Testis (tissue), 3 donors: ENCODE data around the gene RSF1. TPM values are rescaled to one million over a fixed set of nuclear protein-coding genes. Genes with fewer than 3 reads are reported as not detected.

Experiments
- DNase-seq: peaks from one replicate; pipeline ENCODE4 v3.0.0-alpha.2; 2019
- H3K27ac ChIP-seq, 2 donors: fragments of 200-600 bp; sonication (generic); one replicate each; pipeline ENCODE4 v1.5.1; 2019
- H3K27me3 ChIP-seq: fragments of 200-600 bp; sonication (generic); one replicate; pipeline ENCODE4 v1.5.1; 2019
- H3K36me3 ChIP-seq: fragments of 200-600 bp; sonication (generic); one replicate; pipeline ENCODE4 v1.5.1; 2017; ENCODE audit warnings: low read depth; ENCODE audit errors: missing control alignments
- H3K4me1 ChIP-seq: fragments of 200-600 bp; sonication (generic); one replicate; pipeline ENCODE4 v1.5.1; 2019
- H3K4me3 ChIP-seq, 2 donors: fragments of 200-600 bp; sonication (generic); one replicate each; pipeline ENCODE4 v1.5.1; 2017 to 2019
- H3K9me3 ChIP-seq: fragments of 200-600 bp; sonication (generic); one replicate; pipeline ENCODE4 v1.5.1; 2017
- POLR2A ChIP-seq: fragments of 450-650 bp; IDR thresholded peaks from one replicate; pipeline ENCODE4 v1.6.1; 2017; ENCODE audit warnings: antibody characterized with exemption, mild to moderate bottlenecking, moderate library complexity
- WGBS, 2 donors: methylation state at CpG; one replicate each; pipeline ENCODE4 v1.1.5; 2018; 5-methylcytosine and 5-hydroxymethylcytosine counted together
- intact Hi-C: fragments of 100-400 bp; cut with DNase I; formaldehyde crosslinking; loops from one replicate; pipeline ENCODE4 v1.15.1; 2023; ENCODE audit warnings: low total_unique reads
- polyA plus RNA-seq: library from polyadenylated mRNA; stranded (reverse); fragments of 350-450 nt; fragmentation: Illumina TruSeq; extraction: RNeasy Lipid Tissue Mini Kit (QIAGEN cat#74804); gene quantifications from one replicate; pipeline ENCODE4 v1.2.3, GENCODE V29; 2014; ENCODE audit warnings: low read depth, low replicate concordance; ENCODE audit not compliant: insufficient read depth
- total RNA-seq, 2 donors: library from RNA; depleted of rRNA; stranded (reverse); fragments of >200 nt; gene quantifications; one replicate each; pipeline ENCODE4 v1.2.3, GENCODE V29; 2016
- TF ChIP-seq, protein P1 (sequence below), 3 experiments: fragments of 450-650 bp in 2 of 3; fragments of 200-600 bp in 1 of 3; sonication (generic) in 1 of 3; IDR thresholded peaks; one replicate each; pipeline ENCODE4 v1.5.1; 2016 to 2019; ENCODE audit warnings: antibody characterized with exemption in 3 of 3, mild to moderate bottlenecking in 2 of 3, moderate library complexity in 1 of 3

RSF1 gene
- total and polyA plus RNA-seq, 3 donors from 2014 or later, result 17.7 to 168 (median 94.6) TPM

GRCh38 chr11:77800449-77800848, 20.1 kb downstream of the RSF1 start:
- DNase-seq, result no peak
- Histone ChIP-seq H3K4me3 (no peak overlapping the region), H3K27ac (no peak overlapping the region), H3K27me3 (no peaks in the 10 kb centered on the region), H3K9me3 (no peaks in the 10 kb centered on the region), H3K36me3 (no peaks in the 10 kb centered on the region), H3K4me1 (no peaks in the 10 kb centered on the region)
- intact Hi-C loops, result no loop called here
- TF ChIP-seq, protein P1, sequence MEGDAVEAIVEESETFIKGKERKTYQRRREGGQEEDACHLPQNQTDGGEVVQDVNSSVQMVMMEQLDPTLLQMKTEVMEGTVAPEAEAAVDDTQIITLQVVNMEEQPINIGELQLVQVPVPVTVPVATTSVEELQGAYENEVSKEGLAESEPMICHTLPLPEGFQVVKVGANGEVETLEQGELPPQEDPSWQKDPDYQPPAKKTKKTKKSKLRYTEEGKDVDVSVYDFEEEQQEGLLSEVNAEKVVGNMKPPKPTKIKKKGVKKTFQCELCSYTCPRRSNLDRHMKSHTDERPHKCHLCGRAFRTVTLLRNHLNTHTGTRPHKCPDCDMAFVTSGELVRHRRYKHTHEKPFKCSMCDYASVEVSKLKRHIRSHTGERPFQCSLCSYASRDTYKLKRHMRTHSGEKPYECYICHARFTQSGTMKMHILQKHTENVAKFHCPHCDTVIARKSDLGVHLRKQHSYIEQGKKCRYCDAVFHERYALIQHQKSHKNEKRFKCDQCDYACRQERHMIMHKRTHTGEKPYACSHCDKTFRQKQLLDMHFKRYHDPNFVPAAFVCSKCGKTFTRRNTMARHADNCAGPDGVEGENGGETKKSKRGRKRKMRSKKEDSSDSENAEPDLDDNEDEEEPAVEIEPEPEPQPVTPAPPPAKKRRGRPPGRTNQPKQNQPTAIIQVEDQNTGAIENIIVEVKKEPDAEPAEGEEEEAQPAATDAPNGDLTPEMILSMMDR (IDR thresholded peaks at IDR 0.05), result no peak

GRCh38 chr11:77799338-77799737, 21.2 kb downstream of the RSF1 start:
- H3K9me3 ChIP-seq, result no peaks in the 10 kb centered on the region
- intact Hi-C loops, result no loop called here
- H3K4me3 ChIP-seq, result no peak overlapping the region
- no peaks in the 10 kb centered on the region for H3K4me1 ChIP-seq
- H3K27ac ChIP-seq, result no peak overlapping the region
- WGBS, 2 donors, result 71 to 85% methylated on average over 3 of the region's 3 CpGs
- no peaks in the 10 kb centered on the region for H3K36me3 ChIP-seq
- DNase-seq, result no peak
- no peak for TF ChIP-seq POLR2A
- TF ChIP-seq, protein P1 (IDR thresholded peaks at IDR 0.05), result no peak
- no peaks in the 10 kb centered on the region for H3K27me3 ChIP-seq

DNA sequence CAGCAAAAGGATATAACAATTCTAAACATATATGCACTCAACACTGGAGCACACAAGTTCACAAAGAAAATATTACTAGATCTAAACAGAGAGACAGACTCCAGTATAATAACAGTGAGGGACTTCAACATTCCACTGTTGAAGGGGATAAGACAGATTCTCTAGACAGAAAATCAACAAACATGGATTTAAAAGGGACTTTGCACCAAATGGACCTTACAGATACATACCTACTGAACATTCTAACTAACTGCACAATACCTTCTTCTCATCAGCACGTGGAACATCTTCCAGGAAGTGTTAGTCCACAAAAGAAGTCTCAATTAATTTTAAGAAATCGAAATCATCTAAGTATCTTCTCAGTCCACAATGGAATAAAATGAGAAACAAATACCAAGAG, 26.6 kb downstream of the RSF1 start:
- H3K27ac ChIP-seq, result no peak overlapping the region
- TF ChIP-seq POLR2A, result no peak
- TF ChIP-seq, protein P1 (IDR thresholded peaks at IDR 0.05), result no peak
- 91 to 98% methylated on average over 2 of the region's 2 CpGs for WGBS, 2 donors
- H3K4me3 ChIP-seq, result no peak overlapping the region
- intact Hi-C loops, result no loop called here
- no peaks in the 10 kb centered on the region for H3K27me3 ChIP-seq
- no peaks in the 10 kb centered on the region for H3K9me3 ChIP-seq
- no peaks in the 10 kb centered on the region for H3K36me3 ChIP-seq
- H3K4me1 ChIP-seq, result no peaks in the 10 kb centered on the region
- no peak for DNase-seq

GRCh38 chr11:77791301-77791700, 29.2 kb downstream of the RSF1 start:
- no peak for TF ChIP-seq POLR2A
- TF ChIP-seq, protein P1 (IDR thresholded peaks at IDR 0.05), result no peak
- Histone ChIP-seq H3K27ac (no peak overlapping the region), H3K9me3 (no peaks in the 10 kb centered on the region), H3K4me3 (no peak overlapping the region), H3K36me3 (no peaks in the 10 kb centered on the region), H3K4me1 (no peaks in the 10 kb centered on the region), H3K27me3 (no peaks in the 10 kb centered on the region)
- 92 to 95% methylated on average over 4 of the region's 4 CpGs for WGBS, 2 donors
- intact Hi-C loops, result no loop called here
- DNase-seq, result no peak

DNA sequence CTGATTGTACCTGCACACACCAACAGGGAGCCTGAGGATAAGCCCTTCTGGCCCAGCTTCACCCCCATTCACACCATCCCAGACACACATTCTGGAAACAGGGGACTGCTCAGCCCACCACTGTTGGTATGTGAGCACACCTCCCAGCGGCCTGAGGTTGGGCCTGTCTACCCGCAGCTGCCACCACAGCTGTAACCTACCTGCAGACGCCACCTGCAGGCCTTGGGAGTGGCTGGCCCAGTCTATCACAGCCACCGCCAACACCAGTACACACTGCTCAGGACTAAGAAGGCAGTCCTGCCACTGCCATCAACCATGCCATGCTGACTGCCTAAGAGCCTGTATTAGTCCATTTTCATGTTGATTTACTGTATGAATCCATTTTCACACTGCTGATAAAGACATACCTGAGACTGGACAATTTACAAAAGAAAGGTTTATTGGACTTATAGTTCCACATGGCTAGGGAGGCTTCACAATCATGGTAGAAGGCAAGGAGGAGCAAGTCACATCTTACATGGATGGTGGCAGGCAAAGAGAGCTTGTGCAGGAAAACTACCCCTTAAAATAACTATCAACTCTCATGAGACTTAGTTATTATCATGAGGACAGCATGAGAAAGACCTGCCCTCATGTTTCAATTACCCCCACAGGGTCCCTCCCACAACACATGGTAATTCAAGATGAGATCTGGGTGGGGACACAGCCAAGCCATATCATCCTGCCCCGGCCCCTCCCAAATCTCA, 30.6 kb downstream of the RSF1 start:
- Histone ChIP-seq H3K9me3 (no peaks in the 10 kb centered on the region), H3K4me3 (no peak overlapping the region), H3K27me3 (no peaks in the 10 kb centered on the region), H3K27ac (no peak overlapping the region), H3K4me1 (no peaks in the 10 kb centered on the region), H3K36me3 (no peaks in the 10 kb centered on the region)
- no peak for DNase-seq
- intact Hi-C loops, result no loop called here
- 98 to 100% methylated on average over 5 of the region's 5 CpGs for WGBS, 2 donors
- no peak for TF ChIP-seq POLR2A
- TF ChIP-seq, protein P1 (IDR thresholded peaks at IDR 0.05), result no peak
